NCI-H128 (cell line): ENCODE data around the gene COL25A1.
"Not testable (repeated sequence)": the region's sequence is repeated elsewhere in the genome, so short reads cannot be mapped to it uniquely, and the experiment has no call there.

ENCODE experiments used
- DNase-seq: peaks from one replicate; lab custom pipeline; 2025; ENCODE audit not compliant: unreplicated experiment; lab: John Stamatoyannopoulos, UW

Gene COL25A1

GRCh38 chr4:109131559-109131958 is 170.9 kb downstream of the COL25A1 start:
- no peak for DNase-seq

GRCh38 chr4:109128589-109128988 is 173.9 kb downstream of the COL25A1 start:
- no peak for DNase-seq

- DNase-seq = no peak
Observed at GRCh38 chr4:109127866-109128265, 174.6 kb downstream of the COL25A1 start.

GRCh38 chr4:109126856-109127255 is 175.6 kb downstream of the COL25A1 start:
- DNase-seq = no peak

- DNase-seq = no peak
Observed at GRCh38 chr4:109125084-109125483, 177.4 kb downstream of the COL25A1 start.

GRCh38 chr4:109123951-109124350 is 178.5 kb downstream of the COL25A1 start:
- DNase-seq = no peak

- DNase-seq = no peak
Observed at GRCh38 chr4:109121561-109121960, 180.9 kb downstream of the COL25A1 start.

GRCh38 chr4:109119852-109120251 is 182.6 kb downstream of the COL25A1 start:
- no peak for DNase-seq

GRCh38 chr4:109118635-109119034 is 183.8 kb downstream of the COL25A1 start:
- DNase-seq = no peak

- no peak for DNase-seq
Observed at GRCh38 chr4:109114501-109114900, 188.0 kb downstream of the COL25A1 start.

- DNase-seq = no peak
Observed at GRCh38 chr4:109113521-109113920, 188.9 kb downstream of the COL25A1 start.

- no peak for DNase-seq
Observed at GRCh38 chr4:109111031-109111430, 191.4 kb downstream of the COL25A1 start.

GRCh38 chr4:109108215-109108614 is 194.2 kb downstream of the COL25A1 start:
- not testable (repeated sequence) for DNase-seq

- no peak for DNase-seq
Observed at GRCh38 chr4:109094056-109094455, 208.4 kb downstream of the COL25A1 start.

- no peak for DNase-seq
Observed at GRCh38 chr4:109091727-109092409, 210.6 kb downstream of the COL25A1 start.

GRCh38 chr4:109083911-109084310 is 218.5 kb downstream of the COL25A1 start:
- DNase-seq = no peak

GRCh38 chr4:109079731-109080130 is 222.7 kb downstream of the COL25A1 start:
- no peak for DNase-seq

- DNase-seq = no peak
Observed at GRCh38 chr4:109079201-109079600, 223.3 kb downstream of the COL25A1 start.

- DNase-seq = no peak
Observed at GRCh38 chr4:109078724-109079123, 223.7 kb downstream of the COL25A1 start.

GRCh38 chr4:109077505-109077904 is 225.0 kb downstream of the COL25A1 start:
- no peak for DNase-seq

- not testable (repeated sequence) for DNase-seq
Observed at GRCh38 chr4:109076709-109077108, 225.7 kb downstream of the COL25A1 start.

- DNase-seq = no peak
Observed at GRCh38 chr4:109075621-109076020, 226.8 kb downstream of the COL25A1 start.

- DNase-seq = no peak
Observed at GRCh38 chr4:109072595-109072994, 229.9 kb downstream of the COL25A1 start.
